Endothelial cell of umbilical vein (primary cell): Measurements from ENCODE around the gene RYR2. TPM values are rescaled to one million over a fixed set of nuclear protein-coding genes. Genes with fewer than 3 reads are reported as not detected.

Source experiments
- BruUV-seq: library from RNA; stranded (reverse); fragments of 400-500 nt; replicated peaks from 2 replicates; lab custom pipeline; 2021; lab: Mats Ljungman, UMichigan
- CTCF ChIA-PET: fragments of 300-600, 350-600 bp; sonication (Branson Sonifier 250); formaldehyde crosslinking; loops from one replicate; lab custom pipeline; 2021; ENCODE audit warnings: antibody characterized with exemption, inconsistent platforms; lab: Charles Lee
- POLR2A ChIA-PET: fragments of 300-600, 350-600 bp; sonication (Branson Sonifier 250); formaldehyde crosslinking; loops from one replicate; lab custom pipeline; 2021; ENCODE audit warnings: antibody characterized with exemption, inconsistent platforms; lab: Charles Lee
- DNase-seq: peaks from one replicate; pipeline ENCODE4 v3.0.0-alpha.2; 2011; ENCODE audit warnings: low read depth, low spot score
- FAIRE-seq: peaks from 2 replicates; lab custom pipeline; 2011; peaks lifted over from hg19 to GRCh38; lab: Jason Lieb, UNC
- H2AFZ ChIP-seq: 2 replicates; pipeline ENCODE4 v1.6.0; 2012; ENCODE audit warnings: low read depth, low read length, control low read depth, inconsistent platforms
- H3K27ac ChIP-seq: 2 replicates; pipeline ENCODE4 v1.5.1; 2011; ENCODE audit warnings: low read depth, mild to moderate bottlenecking, control low read depth, low read length, moderate library complexity; ENCODE audit not compliant: insufficient read depth
- H3K27me3 ChIP-seq, 2 experiments: 2 replicates each; pipeline versions ENCODE4 v1.6.0 to v1.6.1; 2011; ENCODE audit warnings: low read length in 2 of 2, mixed read lengths in 1 of 2; ENCODE audit not compliant: control insufficient read depth in 2 of 2, insufficient read depth in 2 of 2
- H3K36me3 ChIP-seq, 2 experiments: 2 replicates in 1 of 2; 3 replicates in 1 of 2; pipeline ENCODE4 v1.5.1; 2011; ENCODE audit warnings: low read length in 2 of 2, mild to moderate bottlenecking in 1 of 2, moderate library complexity in 1 of 2; ENCODE audit not compliant: control insufficient read depth in 2 of 2, insufficient read depth in 2 of 2; ENCODE audit errors: extremely low read depth in 1 of 2
- H3K4me1 ChIP-seq: 3 replicates; pipeline ENCODE4 v1.5.1; 2011; ENCODE audit warnings: mild to moderate bottlenecking, low read length; ENCODE audit not compliant: control insufficient read depth, insufficient read depth; ENCODE audit errors: extremely low read depth
- H3K4me2 ChIP-seq: 2 replicates; pipeline ENCODE4 v1.6.1; 2011; ENCODE audit warnings: low read length, control low read depth, mixed read lengths; ENCODE audit not compliant: insufficient read depth
- H3K4me3 ChIP-seq, 3 experiments: fragments of 200-600 bp in 1 of 3; sonication (generic), shearing (Covaris generic) in 1 of 3; replicated peaks in 1 of 3; 2 replicates each; pipeline ENCODE4 v1.5.1; 2011 to 2016; ENCODE audit warnings: control low read depth in 3 of 3, low read length in 3 of 3, mild to moderate bottlenecking in 2 of 3, inconsistent platforms in 1 of 3, low read depth in 1 of 3, moderate library complexity in 1 of 3; ENCODE audit not compliant: insufficient read depth in 1 of 3
- H3K79me2 ChIP-seq: 2 replicates; pipeline ENCODE4 v1.6.0; 2012; ENCODE audit warnings: low read length, inconsistent platforms; ENCODE audit not compliant: control insufficient read depth, insufficient read depth
- H3K9ac ChIP-seq: replicated peaks from 2 replicates; pipeline ENCODE3; 2011; ENCODE audit warnings: low read length, control low read depth; ENCODE audit not compliant: insufficient read depth; ENCODE audit errors: extremely low read depth
- H3K9me1 ChIP-seq: replicated peaks from 3 replicates; pipeline ENCODE4 v1.6.0; 2011; ENCODE audit warnings: mild to moderate bottlenecking, low read length; ENCODE audit not compliant: control insufficient read depth, insufficient read depth; ENCODE audit errors: extremely low read depth
- H3K9me3 ChIP-seq: replicated peaks from 2 replicates; pipeline ENCODE4 v1.5.1; 2012; ENCODE audit warnings: low read length, inconsistent platforms; ENCODE audit not compliant: control insufficient read depth, insufficient read depth
- H4K20me1 ChIP-seq: replicated peaks from 2 replicates; pipeline ENCODE3; 2011; ENCODE audit warnings: mild to moderate bottlenecking, low read length; ENCODE audit not compliant: control insufficient read depth, insufficient read depth; ENCODE audit errors: extremely low read depth
- CTCF ChIP-seq, 2 donors: IDR thresholded peaks; 1 replicate in 1 of 2; 2 replicates in 1 of 2; pipeline ENCODE4 v1.5.1; 2011; ENCODE audit warnings: low read length in 2 of 2, mild to moderate bottlenecking in 2 of 2, moderate library complexity in 2 of 2, control low read depth in 1 of 2, inconsistent platforms in 1 of 2, low read depth in 1 of 2; ENCODE audit not compliant: insufficient read depth in 1 of 2; ENCODE audit errors: extremely low read depth in 1 of 2
- EZH2 ChIP-seq: IDR thresholded peaks from 2 replicates; pipeline ENCODE4 v1.6.1; 2012; ENCODE audit warnings: borderline replicate concordance, low read depth, mild to moderate bottlenecking, moderate library complexity, low read length, inconsistent platforms; ENCODE audit not compliant: severe bottlenecking
- FOS ChIP-seq: IDR thresholded peaks from 2 replicates; pipeline ENCODE4 v1.6.1; 2011; ENCODE audit warnings: mild to moderate bottlenecking, low read length, moderate library complexity, borderline replicate concordance; ENCODE audit not compliant: insufficient read depth
- GATA2 ChIP-seq: IDR thresholded peaks from 2 replicates; pipeline ENCODE4 v1.7.0; 2011; ENCODE audit warnings: low read depth, mild to moderate bottlenecking, moderate library complexity, mixed read lengths, low read length; ENCODE audit not compliant: insufficient read length, insufficient read depth
- JUN ChIP-seq: IDR thresholded peaks from 2 replicates; pipeline ENCODE4 v1.6.1; 2011; ENCODE audit warnings: borderline replicate concordance, low read depth; ENCODE audit not compliant: insufficient read length, insufficient read depth
- MAX ChIP-seq: IDR thresholded peaks from 2 replicates; pipeline ENCODE4 v1.6.1; 2011; ENCODE audit not compliant: insufficient read depth, insufficient read length
- MYC ChIP-seq: IDR thresholded peaks from one replicate; pipeline ENCODE4 v1.6.1; 2011; ENCODE audit warnings: mild to moderate bottlenecking, low read depth, low read length
- POLR2A ChIP-seq: IDR thresholded peaks from 2 replicates; pipeline ENCODE4 v1.6.1; 2012; ENCODE audit warnings: low read depth, mild to moderate bottlenecking, control low read depth, low read length
- POLR2AphosphoS5 ChIP-seq: IDR thresholded peaks from 2 replicates; pipeline ENCODE4 v1.6.1; 2012; ENCODE audit warnings: low read depth, mild to moderate bottlenecking, control low read depth, low read length, moderate library complexity; ENCODE audit not compliant: insufficient read depth
- dilution Hi-C: fragments of 300-500 bp; cut with MboI; formaldehyde crosslinking; loops from one replicate; pipeline ENCODE4 v1.15.0; 2019; ENCODE audit warnings: low sequenced_read_pairs; ENCODE audit not compliant: extremely low pct_ligation_motif_present
- intact Hi-C: fragments of 100-400 bp; cut with micrococcal nuclease; formaldehyde crosslinking; loops from one replicate; pipeline ENCODE4 v1.10.0; 2022
- polyA plus RNA-seq, 4 experiments: library from polyadenylated mRNA; depleted of rRNA in 3 of 4; stranded (reverse) in 3 of 4; unstranded in 1 of 4; fragments of >200 nt; gene quantifications; 2 replicates each; pipeline versions ENCODE4 v1.2.1 to v1.2.3, GENCODE V29; 2011 to 2012; ENCODE audit warnings: missing spikeins in 1 of 4
- total RNA-seq: library from RNA; stranded (reverse); gene quantifications from 2 replicates; pipeline ENCODE4 v1.2.3, GENCODE V29; 2021

The RYR2 gene
- total and polyA plus RNA-seq, 2 donors (not counting 3 experiments of a cell fraction or from before 2014, with no cell fraction given), result not detected

- Histone ChIP-seq H3K9me1 (no peaks in the 10 kb centered on the region), H3K4me3 (no peak overlapping the region), H3K27me3 (no peaks in the 10 kb centered on the region), H4K20me1 (no peaks in the 10 kb centered on the region), H3K79me2 (no peaks in the 10 kb centered on the region), H3K36me3 (no peaks in the 10 kb centered on the region), H3K4me2 (no peak overlapping the region), H3K9me3 (peaks cover 2% of the 10 kb centered on the region), H2AFZ (no peak overlapping the region), H3K4me1 (no peaks in the 10 kb centered on the region), H3K27ac (no peak overlapping the region), H3K9ac (no peak overlapping the region)
- intact Hi-C loops, result no loop called here
- BruUV-seq, result no TSS peak
- dilution Hi-C loops, result no loop called here
- no peak for DNase-seq
- CTCF ChIA-PET, result no interaction called here
- POLR2A ChIA-PET, result no interaction called here
- FAIRE-seq, result no peak
- TF ChIP-seq POLR2A (no peak), EZH2 (no peak), MAX (no peak), FOS (no peak), POLR2AphosphoS5 (no peak), CTCF (IDR thresholded peaks at IDR 0.05; ENCODE audit: extremely low read depth in 1 of 2, insufficient read depth in 1 of 2, low read depth in 1 of 2, low read length in 2 of 2) (no peak), JUN (no peak), GATA2 (no peak), MYC (no peak)
Observed at GRCh38 chr1:237684236-237684635, 642.3 kb downstream of the RYR2 start.
